SJSA1 (cell line): ENCODE data around the gene VPS51. TPM values are rescaled to one million over a fixed set of nuclear protein-coding genes. Genes with fewer than 3 reads are reported as not detected.

Experiments used
- DNase-seq, 2 experiments: peaks; one replicate each; pipeline ENCODE4 v3.0.0-alpha.2; 2015 to 2020; ENCODE audit warnings: low spot score in 2 of 2, low read depth in 1 of 2
- H3K27ac ChIP-seq: fragments of 250-450 bp; sonication (Bioruptor Pico); 2 replicates; pipeline ENCODE4 v1.5.1; 2020; ENCODE audit warnings: mild to moderate bottlenecking, moderate library complexity
- H3K27me3 ChIP-seq: fragments of 250-450 bp; sonication (Bioruptor Pico); replicated peaks from 2 replicates; pipeline ENCODE4 v1.5.1; 2020; ENCODE audit warnings: mild to moderate bottlenecking, moderate library complexity
- H3K36me3 ChIP-seq: fragments of 250-450 bp; sonication (Bioruptor Pico); 2 replicates; pipeline ENCODE4 v1.5.1; 2020; ENCODE audit warnings: mild to moderate bottlenecking
- H3K4me1 ChIP-seq: fragments of 250-450 bp; sonication (Bioruptor Pico); replicated peaks from 2 replicates; pipeline ENCODE4 v1.6.1; 2021; ENCODE audit warnings: mild to moderate bottlenecking
- H3K4me3 ChIP-seq: fragments of 250-450 bp; sonication (Bioruptor Pico); 2 replicates; pipeline ENCODE4 v1.5.1; 2020; ENCODE audit warnings: mild to moderate bottlenecking
- H3K9me3 ChIP-seq: fragments of 250-450 bp; sonication (Bioruptor Pico); replicated peaks from 2 replicates; pipeline ENCODE4 v1.5.1; 2020; ENCODE audit warnings: mild to moderate bottlenecking
- total RNA-seq: library from RNA; depleted of rRNA; stranded (reverse); fragments of >200 nt; shearing (Covaris generic); gene quantifications from 2 replicates; pipeline ENCODE4 v1.2.3, GENCODE V29; 2014; rRNA removed

VPS51 gene
- 387 and 508 TPM in 2 replicates for total RNA-seq

GRCh38 chr11:65095974-65096806 is at the start of gene VPS51:
Gene VPS51 (plus strand): TSS chr11:65096214. CDS start chr11:65096251, 37 bp downstream.
- Histone ChIP-seq H3K4me3 (peak within 1 kb of the TSS; percentile 76), H3K4me1 (peaks cover 9% of the 10 kb centered on the region), H3K27ac (peak within 1 kb of the TSS; percentile 49), H3K36me3 (peaks cover 33% of the 10 kb centered on the region), H3K27me3 (no peaks in the 10 kb centered on the region), H3K9me3 (no peaks in the 10 kb centered on the region)
- peak; percentile 92 to 94 for DNase-seq

- Histone ChIP-seq H3K27ac (no peak overlapping the region), H3K36me3 (peaks cover 36% of the 10 kb centered on the region), H3K4me3 (no peak overlapping the region), H3K4me1 (peaks cover 3% of the 10 kb centered on the region), H3K9me3 (no peaks in the 10 kb centered on the region), H3K27me3 (no peaks in the 10 kb centered on the region)
- DNase-seq = no peak
Measured at GRCh38 chr11:65047581-65048422, 48.2 kb upstream of the VPS51 start.

GRCh38 chr11:65051398-65051858 is 44.6 kb upstream of the VPS51 start:
- Histone ChIP-seq H3K27me3 (no peaks in the 10 kb centered on the region), H3K27ac (no peak overlapping the region), H3K36me3 (peaks cover 2% of the 10 kb centered on the region), H3K4me3 (no peak overlapping the region), H3K9me3 (no peaks in the 10 kb centered on the region; the same call in 1 of the 2 replicates), H3K4me1 (no peaks in the 10 kb centered on the region)
- no peak for DNase-seq

- Histone ChIP-seq H3K4me3 (no peak overlapping the region), H3K27ac (no peak overlapping the region), H3K4me1 (no peaks in the 10 kb centered on the region), H3K27me3 (no peaks in the 10 kb centered on the region), H3K9me3 (no peaks in the 10 kb centered on the region; the same call in 1 of the 2 replicates), H3K36me3 (no peaks in the 10 kb centered on the region)
- DNase-seq = no peak
Measured at GRCh38 chr11:65053827-65054508, 42.0 kb upstream of the VPS51 start.

- Histone ChIP-seq H3K27me3 (no peaks in the 10 kb centered on the region; the same call in 1 of the 2 replicates), H3K9me3 (no peaks in the 10 kb centered on the region; the same call in 1 of the 2 replicates), H3K4me3 (no peak overlapping the region), H3K27ac (no peak overlapping the region), H3K36me3 (no peaks in the 10 kb centered on the region), H3K4me1 (no peaks in the 10 kb centered on the region)
- no peak for DNase-seq
Measured at GRCh38 chr11:65055538-65055937, 40.5 kb upstream of the VPS51 start.

- no peak for DNase-seq
- no peaks in the 10 kb centered on the region for H3K36me3 ChIP-seq
- no peaks in the 10 kb centered on the region for H3K4me1 ChIP-seq
- H3K4me3 ChIP-seq = no peak overlapping the region
- H3K27ac ChIP-seq = no peak overlapping the region
- no peaks in the 10 kb centered on the region; the same call in 1 of the 2 replicates for H3K9me3 ChIP-seq
- no peaks in the 10 kb centered on the region; the same call in 1 of the 2 replicates for H3K27me3 ChIP-seq
Measured at GRCh38 chr11:65056999-65057398, 39.0 kb upstream of the VPS51 start.

- Histone ChIP-seq H3K27me3 (no peaks in the 10 kb centered on the region; the same call in 1 of the 2 replicates), H3K27ac (no peak overlapping the region), H3K36me3 (no peaks in the 10 kb centered on the region), H3K4me1 (no peaks in the 10 kb centered on the region), H3K9me3 (no peaks in the 10 kb centered on the region; the same call in 1 of the 2 replicates), H3K4me3 (no peak overlapping the region)
- DNase-seq = no peak
Measured at GRCh38 chr11:65057526-65057925, 38.5 kb upstream of the VPS51 start.

GRCh38 chr11:65058012-65058411 is 38.0 kb upstream of the VPS51 start:
- no peak overlapping the region for H3K4me3 ChIP-seq
- no peaks in the 10 kb centered on the region; the same call in 1 of the 2 replicates for H3K27me3 ChIP-seq
- no peaks in the 10 kb centered on the region for H3K36me3 ChIP-seq
- H3K27ac ChIP-seq = no peak overlapping the region
- no peaks in the 10 kb centered on the region for H3K4me1 ChIP-seq
- no peak for DNase-seq
- H3K9me3 ChIP-seq = no peaks in the 10 kb centered on the region; the same call in 1 of the 2 replicates

- Histone ChIP-seq H3K9me3 (no peaks in the 10 kb centered on the region; the same call in 1 of the 2 replicates), H3K4me1 (no peaks in the 10 kb centered on the region), H3K36me3 (no peaks in the 10 kb centered on the region), H3K27me3 (no peaks in the 10 kb centered on the region; the same call in 1 of the 2 replicates), H3K27ac (no peak within 1 kb of the TSS), H3K4me3 (no peak within 1 kb of the TSS)
- no peak for DNase-seq
Measured at GRCh38 chr11:65058419-65059054, 37.5 kb upstream of the VPS51 start, which contains the start of gene NAALADL1. Gene NAALADL1 (minus strand): TSS chr11:65058553. CDS start chr11:65058521, 32 bp downstream.

- Histone ChIP-seq H3K27ac (no peak overlapping the region), H3K27me3 (no peaks in the 10 kb centered on the region; the same call in 1 of the 2 replicates), H3K4me3 (no peak overlapping the region), H3K9me3 (no peaks in the 10 kb centered on the region; the same call in 1 of the 2 replicates), H3K4me1 (no peaks in the 10 kb centered on the region), H3K36me3 (no peaks in the 10 kb centered on the region)
- no peak for DNase-seq
Measured at GRCh38 chr11:65059523-65059922, 36.5 kb upstream of the VPS51 start.

GRCh38 chr11:65059959-65060824 is 35.8 kb upstream of the VPS51 start:
- Histone ChIP-seq H3K36me3 (no peaks in the 10 kb centered on the region), H3K27ac (no peak overlapping the region), H3K4me1 (no peaks in the 10 kb centered on the region), H3K4me3 (no peak overlapping the region), H3K9me3 (no peaks in the 10 kb centered on the region; the same call in 1 of the 2 replicates), H3K27me3 (no peaks in the 10 kb centered on the region; the same call in 1 of the 2 replicates)
- no peak for DNase-seq

- H3K4me3 ChIP-seq = no peak overlapping the region
- DNase-seq = no peak
- H3K27me3 ChIP-seq = no peaks in the 10 kb centered on the region; the same call in 1 of the 2 replicates
- H3K9me3 ChIP-seq = no peaks in the 10 kb centered on the region; the same call in 1 of the 2 replicates
- no peak overlapping the region for H3K27ac ChIP-seq
- no peaks in the 10 kb centered on the region for H3K4me1 ChIP-seq
- no peaks in the 10 kb centered on the region for H3K36me3 ChIP-seq
Measured at GRCh38 chr11:65060913-65061408, 35.1 kb upstream of the VPS51 start.
